HepG2 (cell line): ENCODE measurements around the gene GOSR1. TPM values are rescaled to one million over a fixed set of nuclear protein-coding genes. Genes with fewer than 3 reads are reported as not detected.

Experiments used
- ATAC-seq: fragments of 200-7000 bp; cut with Tn5 transposase; 3 replicates; pipeline ENCODE4 v1.9.1; 2020; ENCODE audit warnings: mild to moderate bottlenecking, moderate library complexity
- BruUV-seq: library from RNA; stranded (reverse); fragments of 400-500 nt; replicated peaks from 2 replicates; lab custom pipeline; 2021; lab: Mats Ljungman, UMichigan
- CTCF ChIA-PET: fragments of 300-600 bp; formaldehyde crosslinking; extraction: SDS; loops from one replicate; lab custom pipeline; 2021; ENCODE audit warnings: low total read pairs, inconsistent platforms, low intra/inter-chr PET ratio; lab: Yijun Ruan, JAX
- POLR2A ChIA-PET: fragments of 350-600 bp; sonication (Branson Sonifier 250); formaldehyde crosslinking; loops from one replicate; lab custom pipeline; 2020; ENCODE audit warnings: antibody characterized with exemption, inconsistent platforms; lab: Yijun Ruan, JAX
- DNase-seq: peaks from one replicate; pipeline ENCODE4 v3.0.0-alpha.2; 2015; ENCODE audit warnings: low spot score
- FAIRE-seq: peaks from 3 replicates; lab custom pipeline; 2011; peaks lifted over from hg19 to GRCh38; lab: Jason Lieb, UNC
- H2AFZ ChIP-seq: one replicate; pipeline ENCODE4 v1.6.1; 2011; ENCODE audit warnings: low read length, inconsistent platforms
- H3K27ac ChIP-seq: fragments of 300-600 bp; 3 replicates; pipeline ENCODE4 v1.8.0; 2011; ENCODE audit warnings: mixed run types, mild to moderate bottlenecking, mixed read lengths, low read length, inconsistent platforms; ENCODE audit not compliant: insufficient read depth; ENCODE audit errors: extremely low read length
- H3K27me3 ChIP-seq, 2 experiments: fragments of 200-600 bp in 1 of 2; 2 replicates in 1 of 2; 3 replicates in 1 of 2; pipeline versions ENCODE4 v1.6.0 to v1.8.0; 2011; ENCODE audit warnings: low read length in 2 of 2, mild to moderate bottlenecking in 2 of 2, moderate library complexity in 2 of 2, inconsistent platforms in 1 of 2; ENCODE audit not compliant: insufficient read depth in 2 of 2, control insufficient read depth in 1 of 2
- H3K36me3 ChIP-seq, 2 experiments: fragments of 200-600 bp in 1 of 2; replicated peaks in 1 of 2; 2 replicates in 1 of 2; 3 replicates in 1 of 2; pipeline versions ENCODE4 v1.5.1 to v1.8.0; 2011; ENCODE audit warnings: low read length in 2 of 2, inconsistent platforms in 1 of 2; ENCODE audit not compliant: insufficient read depth in 2 of 2, control insufficient read depth in 1 of 2
- H3K4me1 ChIP-seq: 2 replicates; pipeline ENCODE4 v1.5.1; 2012; ENCODE audit warnings: low read length, inconsistent platforms; ENCODE audit not compliant: insufficient read depth
- H3K4me2 ChIP-seq: 2 replicates; pipeline ENCODE4 v1.6.0; 2011; ENCODE audit warnings: low read depth, low read length, inconsistent platforms
- H3K4me3 ChIP-seq, 3 experiments: fragments of 200-600 bp in 1 of 3; sonication (generic), shearing (Covaris generic) in 1 of 3; replicated peaks in 1 of 3; 2 replicates each; pipeline ENCODE4 v1.5.1; 2011 to 2016; ENCODE audit warnings: low read length in 3 of 3, inconsistent platforms in 2 of 3, low read depth in 2 of 3, mild to moderate bottlenecking in 2 of 3, control low read depth in 1 of 3, mixed read lengths in 1 of 3; ENCODE audit not compliant: insufficient read depth in 1 of 3
- H3K79me2 ChIP-seq: one replicate; pipeline ENCODE4 v1.6.1; 2011; ENCODE audit warnings: low read length, inconsistent platforms; ENCODE audit not compliant: insufficient read depth
- H3K9ac ChIP-seq: 2 replicates; pipeline ENCODE4 v1.6.0; 2011; ENCODE audit warnings: mild to moderate bottlenecking, low read depth, low read length, inconsistent platforms; ENCODE audit not compliant: insufficient read depth
- H3K9me3 ChIP-seq: 2 replicates; pipeline ENCODE4 v1.5.1; 2012; ENCODE audit warnings: mild to moderate bottlenecking, low read length
- H4K20me1 ChIP-seq: 2 replicates; pipeline ENCODE4 v1.6.0; 2011; ENCODE audit warnings: inconsistent platforms, mild to moderate bottlenecking, low read length, moderate library complexity; ENCODE audit not compliant: insufficient read depth
- CENPT ChIP-seq: sonication (generic); formaldehyde crosslinking; IDR thresholded peaks from 2 replicates; pipeline ENCODE4 v1.8.0; 2022; ENCODE audit warnings: low read depth, mild to moderate bottlenecking, moderate library complexity, missing genetic modification reagents
- E2F5 ChIP-seq: sonication (generic); formaldehyde crosslinking; conservative IDR thresholded peaks from 2 replicates; pipeline ENCODE4 v1.4.0; 2020; ENCODE audit warnings: missing genetic modification reagents
- ELF3 ChIP-seq: IDR thresholded peaks from 2 replicates; pipeline ENCODE4 v1.6.1; 2016; ENCODE audit warnings: missing genetic modification reagents, missing compliant biosample characterization
- HNRNPL ChIP-seq: fragments of 200-400 bp; formaldehyde crosslinking; IDR thresholded peaks from 2 replicates; pipeline ENCODE4 v1.6.1; 2017; ENCODE audit warnings: mild to moderate bottlenecking, low read depth, low read length
- NR2F2 ChIP-seq: IDR thresholded peaks from 2 replicates; pipeline ENCODE4 v1.6.1; 2012; ENCODE audit warnings: low read depth, inconsistent platforms, borderline replicate concordance
- POLR2G ChIP-seq: fragments of 200-400 bp; formaldehyde crosslinking; IDR thresholded peaks from 2 replicates; pipeline ENCODE4 v1.6.1; 2018; ENCODE audit warnings: mild to moderate bottlenecking, low read depth, low read length, moderate library complexity
- RFX3 ChIP-seq: IDR thresholded peaks from 2 replicates; pipeline ENCODE4 v1.6.1; 2016; ENCODE audit warnings: missing biosample characterization, missing genetic modification reagents
- SMARCE1 ChIP-seq: fragments of 450-650 bp; IDR thresholded peaks from 2 replicates; pipeline ENCODE4 v1.6.1; 2017; ENCODE audit warnings: borderline replicate concordance
- SNAPC2 ChIP-seq: sonication (generic); formaldehyde crosslinking; IDR thresholded peaks from 2 replicates; pipeline ENCODE4 v1.8.1; 2022; ENCODE audit warnings: mild to moderate bottlenecking, missing genetic modification reagents
- SP1 ChIP-seq, 2 experiments: fragments of 450-650 bp in 1 of 2; sonication (generic) in 1 of 2; formaldehyde crosslinking in 1 of 2; IDR thresholded peaks; 2 replicates each; pipeline versions ENCODE4 v1.4.0 to v1.6.1; 2016 to 2020; ENCODE audit warnings: missing genetic modification reagents in 1 of 2
- ZBTB33 ChIP-seq: sonication (generic); formaldehyde crosslinking; IDR thresholded peaks from 2 replicates; pipeline ENCODE4 v1.4.0; 2020; ENCODE audit warnings: missing genetic modification reagents
- ZNF230 ChIP-seq: sonication (generic); formaldehyde crosslinking; IDR thresholded peaks from 2 replicates; pipeline ENCODE4 v1.4.0; 2020; ENCODE audit warnings: mild to moderate bottlenecking, missing genetic modification reagents
- ZNF562 ChIP-seq: sonication (generic); formaldehyde crosslinking; IDR thresholded peaks from 2 replicates; pipeline ENCODE4 v1.8.0; 2022; ENCODE audit warnings: missing genetic modification reagents, borderline replicate concordance
- ZNF567 ChIP-seq: sonication (generic); formaldehyde crosslinking; IDR thresholded peaks from 2 replicates; pipeline ENCODE4 v1.8.1; 2023; ENCODE audit warnings: mild to moderate bottlenecking, missing genetic modification reagents, borderline replicate concordance
- ZNF576 ChIP-seq: sonication (generic); formaldehyde crosslinking; IDR thresholded peaks from 2 replicates; pipeline ENCODE4 v1.4.0; 2020; ENCODE audit warnings: mild to moderate bottlenecking, missing genetic modification reagents
- ZNF704 ChIP-seq: sonication (generic); formaldehyde crosslinking; IDR thresholded peaks from 2 replicates; pipeline ENCODE4 v1.8.1; 2023; ENCODE audit warnings: mild to moderate bottlenecking, inconsistent platforms, moderate library complexity, missing genetic modification reagents, borderline replicate concordance
- ZSCAN12 ChIP-seq: sonication (generic); formaldehyde crosslinking; IDR thresholded peaks from 2 replicates; pipeline ENCODE4 v1.9.0; 2021; ENCODE audit warnings: mild to moderate bottlenecking, missing genetic modification reagents
- WGBS: methylation state at CpG from one replicate; pipeline ENCODE4 v1.1.6; 2017; ENCODE audit warnings: low lambda C conversion rate; 5-methylcytosine and 5-hydroxymethylcytosine counted together
- in situ Hi-C: cut with HindIII; loops from 2 replicates; pipeline ENCODE4 v1.10.0; 2017; ENCODE audit warnings: low pct_unique_long_range_greater_than_20kb; ENCODE audit not compliant: extremely low pct_ligation_motif_present
- intact Hi-C: fragments of 100-400 bp; cut with micrococcal nuclease; formaldehyde crosslinking; loops from one replicate; pipeline ENCODE4 v1.10.0; 2022; ENCODE audit not compliant: unreplicated experiment
- polyA plus RNA-seq, 8 experiments: library from polyadenylated mRNA; depleted of rRNA in 3 of 8; stranded (reverse) in 7 of 8; unstranded in 1 of 8; fragments of >200 nt; fragmentation: Illumina TruSeq in 4 of 8; extraction: Trizol in 4 of 8; gene quantifications; 2 replicates each; pipeline versions ENCODE4 v1.2.1 to v1.2.3, GENCODE V29; 2011 to 2016; ENCODE audit warnings: low read depth in 4 of 8, missing spikeins in 1 of 8, mixed read lengths in 1 of 8; ENCODE audit not compliant: insufficient read depth in 1 of 8
- total RNA-seq, 5 experiments: library from RNA; depleted of rRNA; stranded (reverse); fragments of >200 nt; fragmentation: Illumina TruSeq; extraction: Trizol; gene quantifications; 2 replicates each; pipeline ENCODE4 v1.2.3, GENCODE V29; 2016; ENCODE audit warnings: low read depth in 1 of 5

The GOSR1 gene
- total and polyA plus RNA-seq, 2 of the 13 experiments (the other 11 are each of a cell fraction or from before 2014, with no cell fraction given), result 15.8 to 37.0 TPM

- WGBS, result 92% methylated on average over 3 of the region's 3 CpGs
- no peaks in the 10 kb centered on the region for H3K9me3 ChIP-seq
- TF ChIP-seq HNRNPL, result no peak
- no peak for TF ChIP-seq SP1 (IDR thresholded peaks at IDR 0.05)
- no peak for TF ChIP-seq SP1 (CRISPR knock-in tag; IDR thresholded peaks at IDR 0.05)
- no peak for TF ChIP-seq CENPT (CRISPR knock-in tag)
- TF ChIP-seq POLR2G, result no peak
- TF ChIP-seq ZNF704, result no peak
- TF ChIP-seq ZBTB33 (CRISPR knock-in tag), result no peak
- no peak for TF ChIP-seq ZSCAN12
- no peak for TF ChIP-seq ZNF567 (CRISPR knock-in tag)
- TF ChIP-seq RFX3, result no peak
- no peak for TF ChIP-seq ELF3 (CRISPR knock-in tag)
- TF ChIP-seq ZNF230 (CRISPR knock-in tag), result no peak
- no peak for TF ChIP-seq ZNF562 (CRISPR knock-in tag)
- no peak for TF ChIP-seq NR2F2
- TF ChIP-seq SNAPC2, result no peak
- no peak for TF ChIP-seq ZNF576 (CRISPR knock-in tag)
- no peak for TF ChIP-seq E2F5 (CRISPR knock-in tag)
- TF ChIP-seq SMARCE1, result no peak
- CTCF ChIA-PET, result no interaction called here
- no peak for DNase-seq
- no peaks in the 10 kb centered on the region for H3K4me1 ChIP-seq
- no peak overlapping the region for H3K27ac ChIP-seq
- no peak overlapping the region for H3K9ac ChIP-seq
- ATAC-seq, result no peak
- H2AFZ ChIP-seq, result no peak overlapping the region
- H3K79me2 ChIP-seq, result no peaks in the 10 kb centered on the region
- H3K36me3 ChIP-seq, result peaks cover 6 to 54% of the 10 kb centered on the region in 2 experiments
- POLR2A ChIA-PET, result no interaction called here
- no peak overlapping the region for H3K4me2 ChIP-seq
- BruUV-seq, result no TSS peak
- H4K20me1 ChIP-seq, result no peaks in the 10 kb centered on the region
- in situ Hi-C loops, result no loop called here
- no peak overlapping the region for H3K4me3 ChIP-seq
- H3K27me3 ChIP-seq, result no peaks in the 10 kb centered on the region
- FAIRE-seq, result no peak
- intact Hi-C loops, result no loop called here
These were observed 37.8 kb downstream of the GOSR1 start for GRCh38 chr17:30514895-30515596.
